Right renal pelvis (tissue), 4 donors: ENCODE measurements around the gene EFCAB9. TPM values are rescaled to one million over a fixed set of nuclear protein-coding genes. Genes with fewer than 3 reads are reported as not detected.
"Not testable (repeated sequence)": the region's sequence is repeated elsewhere in the genome, so short reads cannot be mapped to it uniquely, and the experiment has no call there.

Experiments used
- DNase-seq, 4 donors: peaks; one replicate each; pipeline ENCODE4 v3.0.0-alpha.2; 2013; ENCODE audit warnings: low read depth in 4 of 4, low spot score in 3 of 4, missing footprints in 1 of 4
- polyA plus RNA-seq, 4 donors: library from polyadenylated mRNA; unstranded; fragments of 120-200 nt; gene quantifications; one replicate each; pipeline ENCODE4 v1.2.1, GENCODE V29; 2013; ENCODE audit not compliant: insufficient read length in 4 of 4

Gene EFCAB9
- polyA plus RNA-seq, 4 donors: not detected

DNA sequence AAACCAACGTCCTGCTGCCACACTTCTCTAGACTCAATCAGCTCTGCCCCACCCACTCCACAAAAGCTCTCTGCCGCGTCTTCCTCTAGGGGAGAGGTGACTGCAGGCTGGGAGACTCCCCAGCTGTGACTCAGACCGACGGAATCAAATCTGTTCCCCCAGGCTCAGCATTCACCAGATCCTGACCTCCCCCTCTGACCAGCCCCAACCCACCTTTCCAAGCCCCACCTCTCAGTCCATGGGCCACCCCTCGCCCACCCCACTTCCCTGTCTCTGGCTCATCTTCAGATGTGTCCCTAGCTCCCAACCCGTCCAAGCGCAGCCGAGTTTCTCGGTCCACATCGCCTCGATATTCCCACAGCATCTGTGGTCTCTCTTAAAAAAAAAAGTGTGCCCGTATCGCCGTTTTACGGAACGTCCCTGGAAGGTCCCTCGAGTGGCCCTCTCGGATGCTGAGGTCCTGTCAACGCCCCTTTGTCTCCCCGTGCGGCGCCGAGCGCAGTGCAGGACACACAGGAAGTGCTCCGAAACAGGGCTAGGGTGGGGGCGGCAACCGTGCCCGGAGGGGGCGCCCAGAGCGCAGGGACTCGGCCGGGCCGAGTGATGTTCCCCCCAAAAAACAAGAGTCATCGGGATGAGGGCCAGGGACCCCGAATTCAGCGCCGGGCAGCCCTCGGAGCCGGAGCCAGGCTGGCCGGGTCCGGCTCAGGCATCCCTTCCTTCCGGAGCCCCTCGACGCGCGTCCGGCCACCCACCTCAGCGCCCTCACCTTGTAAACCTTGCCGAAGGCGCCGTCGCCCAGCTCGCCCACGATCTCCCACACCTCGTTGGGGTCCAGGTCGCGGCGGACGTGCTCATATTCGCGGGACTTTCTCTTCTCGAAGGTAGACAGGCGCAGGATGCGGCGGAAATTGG is 6.6 kb upstream of the EFCAB9 start:
- DNase-seq: peak in 1 of 4 donors; percentile 31

DNA sequence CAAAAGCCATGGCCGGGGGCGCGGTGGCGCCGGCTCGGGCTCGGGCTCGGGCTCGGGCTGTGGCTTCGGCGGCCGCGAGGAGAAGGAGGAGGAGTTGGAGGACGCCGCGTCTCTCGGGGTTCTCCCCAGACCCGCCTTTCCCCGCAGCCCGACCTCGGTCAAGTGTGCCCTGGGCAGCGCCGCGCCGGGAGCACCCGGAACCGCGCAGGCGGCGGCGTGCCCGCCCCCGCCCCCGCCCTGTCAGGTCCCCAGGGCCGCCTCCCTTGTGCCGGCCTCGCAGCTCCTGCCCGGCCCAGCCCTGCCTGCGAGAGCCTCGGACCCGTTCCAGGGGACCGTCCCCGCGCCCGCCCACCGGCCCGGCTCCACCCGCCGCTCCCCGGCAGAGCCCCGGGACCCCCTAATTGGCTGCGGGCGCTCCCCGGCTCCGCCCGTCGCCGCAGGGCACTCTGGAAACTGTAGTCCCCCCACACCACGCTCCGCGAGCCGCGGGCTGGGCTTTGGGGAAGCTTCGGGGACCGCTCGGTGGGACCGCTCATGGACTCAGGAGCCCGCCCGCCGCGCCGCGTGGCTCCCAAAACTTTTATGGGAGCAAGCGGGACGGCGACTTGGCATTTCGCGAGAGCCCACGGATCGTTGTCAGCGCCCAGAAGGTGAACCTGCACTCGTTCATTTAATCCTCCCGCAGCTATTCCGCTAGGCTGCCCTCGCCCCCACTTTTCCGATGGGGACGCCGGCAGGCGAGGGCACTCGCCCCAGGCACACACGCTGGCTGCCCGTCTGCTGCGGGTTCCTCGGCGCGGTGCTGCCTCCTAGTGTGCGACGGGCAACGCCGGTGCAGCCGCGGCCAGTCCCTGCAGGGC is 5.7 kb upstream of the EFCAB9 start, which contains the start of gene STK10:
Gene STK10 (minus strand): TSS at position 192 of the 860 bp plus-strand sequence. CDS start 182 bp downstream, at position 10.
- peak; percentile 70 to 76 (median 73) for DNase-seq

DNA sequence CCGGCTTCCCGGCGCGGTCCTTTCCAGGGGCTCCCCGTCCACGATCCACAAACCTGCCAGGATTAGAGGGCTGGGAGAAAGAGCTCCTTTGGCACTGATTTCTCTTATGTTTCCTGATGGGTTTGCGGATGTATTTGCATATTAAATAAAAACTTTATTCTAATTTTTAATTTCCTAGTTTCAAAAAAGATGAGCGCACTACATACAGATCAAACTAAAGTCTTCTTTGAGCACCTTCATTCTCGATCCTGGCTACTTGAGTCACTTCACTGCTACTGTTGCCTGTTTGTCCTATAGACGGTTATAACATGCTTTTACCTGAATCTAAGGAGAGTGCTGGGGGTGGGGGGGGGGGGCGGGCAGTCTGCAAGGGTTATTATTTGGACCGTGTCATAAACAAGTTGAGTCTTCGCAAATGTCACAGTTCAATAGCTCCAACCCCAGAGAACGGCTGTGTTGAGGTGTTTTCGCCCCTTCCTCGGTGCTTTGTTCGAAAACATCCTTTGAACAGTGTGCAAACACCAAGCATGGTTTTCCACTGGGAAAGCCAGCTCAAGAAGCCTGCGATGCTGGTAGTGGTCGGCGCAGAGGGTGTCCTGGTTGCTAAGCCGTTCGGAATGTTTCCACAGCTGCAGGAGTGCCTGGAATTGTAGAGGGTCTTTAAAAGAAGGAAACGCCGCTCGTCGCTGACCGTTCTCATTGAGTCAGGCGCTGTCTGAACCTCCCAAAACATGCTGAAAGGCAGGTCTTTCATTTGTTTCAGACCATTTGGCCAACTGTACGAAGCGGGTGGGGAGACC is 4.9 kb upstream of the EFCAB9 start:
- DNase-seq: peak in 1 of 4 donors; percentile 26

DNA sequence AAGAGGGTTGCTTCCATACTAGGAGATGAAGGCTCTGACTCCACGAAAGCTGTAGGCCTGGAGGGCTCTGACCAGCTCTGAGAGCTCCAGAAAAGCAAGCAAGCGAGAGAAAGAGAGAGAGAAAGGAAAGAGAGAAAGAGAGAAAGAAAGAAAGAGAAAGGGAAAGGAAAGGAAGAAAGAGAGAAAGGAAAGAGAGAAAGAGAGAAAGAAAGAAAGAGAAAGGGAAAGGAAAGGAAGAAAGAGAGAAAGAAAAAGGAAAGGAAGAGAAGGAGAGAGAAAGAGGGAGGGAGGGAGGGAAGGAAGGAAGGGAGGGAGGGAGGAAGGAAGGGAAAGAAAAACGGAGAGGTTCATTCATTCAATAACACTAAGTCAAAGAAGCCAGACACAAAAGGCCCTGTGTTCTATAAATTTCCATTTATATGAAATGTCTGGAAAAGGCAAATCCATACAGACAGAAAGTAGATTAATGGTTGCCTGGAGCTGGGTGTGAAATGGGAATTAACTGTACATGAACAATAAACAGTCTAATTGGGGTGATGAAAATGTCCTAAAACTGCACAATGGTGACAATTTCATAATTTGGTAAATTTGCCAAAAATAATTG is 4.2 kb upstream of the EFCAB9 start:
- DNase-seq: no peak

DNA sequence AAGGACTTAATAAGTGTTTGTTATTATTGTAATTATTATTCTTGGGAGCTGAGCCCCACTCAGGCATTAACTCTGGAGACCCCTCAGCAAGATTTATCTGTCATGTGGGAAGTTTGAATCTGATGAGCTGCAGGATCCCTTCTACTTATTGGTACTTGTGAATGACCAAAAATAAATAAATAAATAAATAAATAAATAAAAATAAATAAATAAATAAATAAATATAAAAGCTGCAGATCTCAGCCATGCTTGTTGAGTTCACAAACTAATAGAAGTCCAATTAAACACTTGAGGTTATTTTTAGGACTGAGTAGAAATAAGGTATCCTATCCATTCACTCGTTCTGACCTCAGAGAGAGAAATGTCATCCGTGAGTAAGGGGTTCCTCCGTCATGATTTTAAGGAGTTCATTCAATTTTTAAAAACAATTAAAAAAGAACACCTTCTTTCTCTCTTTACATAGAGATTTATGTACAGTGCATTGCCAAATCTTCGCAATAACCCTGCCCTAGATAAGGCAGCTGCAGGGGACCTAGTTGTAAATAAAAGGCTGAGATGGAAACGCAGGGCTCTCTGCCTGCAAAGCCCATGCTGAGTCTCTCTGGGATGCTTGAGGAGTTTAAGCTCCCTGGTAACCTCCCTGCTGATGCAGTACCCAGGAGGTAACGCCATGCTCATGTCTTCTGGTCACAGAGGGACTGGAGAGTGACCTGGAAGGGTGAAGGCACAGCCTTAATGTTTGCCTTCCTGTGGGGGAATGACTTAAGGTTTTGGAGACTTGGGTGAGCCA is 1.2 kb downstream of the EFCAB9 start:
- no peak for DNase-seq

DNA sequence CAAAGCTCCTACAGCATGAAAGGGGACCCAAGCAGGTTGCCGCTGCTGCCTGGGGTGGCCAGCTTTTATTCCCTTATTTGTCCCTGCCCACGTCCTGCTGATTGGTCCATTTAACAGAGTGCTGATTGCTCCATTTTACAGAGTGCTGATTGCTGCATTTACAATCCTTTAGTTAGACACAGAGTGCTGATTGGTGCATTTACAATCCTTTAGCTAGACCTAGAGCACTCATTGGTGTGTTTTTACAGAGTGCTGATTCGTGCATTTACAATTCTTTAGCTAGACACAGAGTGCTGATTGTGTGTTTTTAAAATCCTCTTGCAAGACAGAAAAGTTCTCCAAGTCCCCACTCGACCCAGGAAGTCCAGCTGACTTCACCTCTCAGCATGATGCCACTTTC is 3.8 kb downstream of the EFCAB9 start:
- not testable (repeated sequence) for DNase-seq

DNA sequence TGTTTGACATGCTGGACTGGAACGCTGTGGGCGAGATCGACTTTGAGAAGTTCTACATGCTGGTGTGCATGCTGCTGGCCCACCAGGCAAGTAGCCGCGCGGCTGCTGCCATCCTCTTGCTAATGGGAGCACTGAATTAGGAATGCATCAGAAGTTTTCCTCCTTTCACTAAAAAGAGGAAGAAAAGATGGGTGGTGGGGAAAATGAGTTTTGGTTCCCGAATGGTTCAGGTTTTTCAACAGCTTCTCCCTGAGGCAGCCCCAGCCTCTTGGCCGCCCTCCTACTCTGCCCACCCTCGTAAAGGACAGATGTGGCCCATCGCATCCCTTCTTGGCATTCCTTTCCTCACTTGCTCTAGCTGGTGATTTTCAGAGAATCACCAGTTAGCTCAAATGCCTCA is 5.5 kb downstream of the EFCAB9 start:
- no peak for DNase-seq

DNA sequence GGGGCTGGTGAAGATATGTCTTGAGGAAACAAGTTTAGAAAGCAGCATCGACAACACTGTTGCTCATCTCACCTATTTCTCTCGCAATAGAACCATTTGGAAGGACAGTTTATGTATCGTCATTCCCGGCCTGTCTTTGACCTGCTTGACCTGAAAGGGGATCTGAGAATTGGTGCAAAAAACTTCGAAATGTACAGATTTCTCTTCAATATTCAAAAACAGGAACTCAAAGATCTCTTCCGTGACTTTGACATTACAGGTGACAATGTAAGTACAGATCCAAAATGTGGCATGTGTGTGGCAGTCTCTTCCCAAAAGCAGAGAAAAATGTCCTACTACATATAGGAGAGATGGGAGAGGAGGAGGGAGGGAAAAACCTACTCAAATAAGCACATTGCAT is 6.5 kb downstream of the EFCAB9 start:
- no peak for DNase-seq

DNA sequence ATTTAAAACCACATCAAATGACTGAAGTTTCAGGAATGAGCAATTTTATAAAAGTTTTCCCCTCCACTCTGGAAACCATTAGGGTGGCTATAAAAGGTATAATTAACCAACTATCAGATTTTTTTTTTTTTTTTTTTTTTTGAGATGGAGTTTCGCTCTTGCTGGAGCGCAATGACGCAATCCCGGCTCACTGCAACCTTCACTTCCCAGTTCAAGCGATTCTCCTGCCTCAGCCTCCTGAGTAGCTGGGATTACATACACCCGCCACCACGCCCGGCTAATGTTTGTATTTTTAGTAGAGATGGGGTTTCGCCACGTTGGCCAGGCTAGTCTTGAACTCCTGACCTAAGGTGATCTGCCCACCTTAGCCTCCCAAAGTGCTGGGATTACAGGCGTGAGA is 12.0 kb downstream of the EFCAB9 start:
- DNase-seq: not testable (repeated sequence)

DNA sequence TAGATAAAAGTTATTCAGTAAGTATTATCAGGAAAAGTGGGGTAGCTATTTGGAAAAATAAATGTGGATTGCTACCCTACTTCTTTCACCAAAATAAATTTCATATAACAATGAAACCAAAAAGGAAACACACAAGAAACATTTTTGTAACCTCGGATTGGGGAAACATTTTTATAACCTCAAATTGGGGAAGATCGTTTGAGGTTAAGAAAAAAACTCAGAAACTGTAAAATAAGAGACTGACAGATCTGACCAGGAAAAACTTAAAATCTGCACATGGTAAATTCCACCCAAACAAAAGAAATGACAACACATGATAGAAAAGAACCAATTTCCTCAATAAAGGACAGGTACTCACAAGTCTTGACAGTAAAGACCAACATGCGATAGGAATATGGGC is 13.5 kb downstream of the EFCAB9 start:
- DNase-seq: no peak

DNA sequence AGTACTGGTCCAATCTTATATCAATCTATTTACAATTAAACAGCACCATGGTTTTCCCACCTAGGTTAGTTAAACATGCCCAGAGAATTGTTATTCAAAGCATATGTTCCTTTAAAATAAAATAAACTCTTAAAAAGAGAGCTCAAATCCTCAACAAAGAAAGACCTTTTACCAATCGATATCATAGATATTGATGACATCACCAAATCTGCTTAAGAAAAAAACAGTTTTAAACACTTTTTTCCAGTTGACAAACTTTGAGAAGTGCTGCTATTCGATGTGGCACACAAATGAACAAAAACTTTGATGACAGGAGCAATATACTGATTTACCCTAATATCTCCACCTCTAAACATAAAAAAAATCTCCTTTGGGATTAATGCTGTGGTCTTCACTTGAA is 15.7 kb downstream of the EFCAB9 start:
- no peak for DNase-seq

DNA sequence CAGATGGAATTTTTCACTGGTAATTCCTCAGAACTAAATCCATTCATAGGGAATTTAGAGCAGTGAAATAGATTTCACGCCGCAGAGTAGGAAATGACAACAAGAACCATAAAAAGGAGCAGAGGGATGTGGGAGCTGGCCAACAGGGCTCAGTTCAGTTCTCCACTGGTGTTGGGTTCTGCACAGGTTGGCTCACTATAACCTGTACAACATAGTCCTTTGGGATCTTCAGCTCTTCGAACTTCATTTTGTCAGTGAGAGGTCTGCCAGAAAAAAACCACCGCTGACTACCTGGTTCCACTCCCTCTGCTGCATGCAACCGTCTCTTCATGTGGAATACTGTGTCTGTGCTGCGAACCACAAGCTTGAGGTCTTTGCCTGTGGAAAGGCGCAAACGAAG is 17.7 kb downstream of the EFCAB9 start:
- DNase-seq: no peak

DNA sequence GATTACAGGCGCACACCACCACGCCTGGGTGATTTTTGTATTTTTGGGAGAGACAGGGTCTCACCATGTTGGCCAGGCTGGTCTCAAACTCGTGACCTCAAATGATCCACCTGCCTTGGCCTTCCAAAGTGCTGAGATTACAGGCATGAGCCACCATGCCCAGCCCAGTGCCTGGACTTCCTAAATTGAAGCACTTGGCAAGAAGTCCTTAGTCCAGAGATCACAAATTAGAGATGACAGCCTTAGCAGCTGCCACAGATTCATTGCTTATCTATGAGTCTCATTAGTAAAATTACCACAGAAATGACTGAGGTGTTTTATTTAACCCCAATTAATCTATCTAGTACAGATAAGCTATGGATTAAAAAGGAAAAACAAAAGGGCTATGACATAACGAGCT is 19.2 kb downstream of the EFCAB9 start:
- DNase-seq: no peak

DNA sequence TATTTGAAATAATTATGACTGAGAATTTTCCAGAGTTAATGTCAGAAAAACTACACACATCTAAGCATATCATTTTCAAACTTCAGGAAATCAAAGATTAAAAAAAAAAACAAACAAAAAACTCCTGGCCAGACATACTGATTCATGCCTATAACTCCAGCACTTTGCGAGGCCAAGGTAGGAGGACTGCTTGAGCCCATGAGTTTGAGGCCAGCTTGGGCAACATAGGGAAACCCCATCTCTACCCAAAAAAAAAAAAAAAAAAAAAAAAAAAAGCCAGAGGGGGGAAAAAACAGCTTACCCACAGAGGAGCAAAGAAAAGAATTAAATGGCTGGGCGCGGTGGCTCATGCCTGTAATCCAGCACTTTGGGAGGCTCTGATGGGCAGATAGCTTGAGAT is 22.4 kb downstream of the EFCAB9 start:
- no peak for DNase-seq

DNA sequence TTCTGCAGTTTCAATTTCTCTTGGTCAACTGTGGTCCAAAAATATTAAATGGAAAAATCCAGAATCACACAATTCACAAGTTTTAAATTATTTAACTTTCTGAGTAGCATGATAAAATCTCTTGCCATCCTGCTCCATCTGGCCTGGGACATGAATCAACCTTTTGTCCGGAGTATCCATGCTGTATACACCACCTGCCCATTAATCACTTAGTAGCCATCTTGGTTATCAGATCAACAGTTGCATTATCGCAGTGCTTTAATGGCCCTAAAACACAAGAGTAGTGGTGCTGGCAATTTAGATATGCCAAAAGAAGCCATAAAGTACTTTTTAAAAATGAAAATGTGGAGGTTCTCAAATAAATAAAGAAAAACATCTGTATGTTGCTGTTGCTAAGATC is 25.3 kb downstream of the EFCAB9 start:
- DNase-seq: no peak

DNA sequence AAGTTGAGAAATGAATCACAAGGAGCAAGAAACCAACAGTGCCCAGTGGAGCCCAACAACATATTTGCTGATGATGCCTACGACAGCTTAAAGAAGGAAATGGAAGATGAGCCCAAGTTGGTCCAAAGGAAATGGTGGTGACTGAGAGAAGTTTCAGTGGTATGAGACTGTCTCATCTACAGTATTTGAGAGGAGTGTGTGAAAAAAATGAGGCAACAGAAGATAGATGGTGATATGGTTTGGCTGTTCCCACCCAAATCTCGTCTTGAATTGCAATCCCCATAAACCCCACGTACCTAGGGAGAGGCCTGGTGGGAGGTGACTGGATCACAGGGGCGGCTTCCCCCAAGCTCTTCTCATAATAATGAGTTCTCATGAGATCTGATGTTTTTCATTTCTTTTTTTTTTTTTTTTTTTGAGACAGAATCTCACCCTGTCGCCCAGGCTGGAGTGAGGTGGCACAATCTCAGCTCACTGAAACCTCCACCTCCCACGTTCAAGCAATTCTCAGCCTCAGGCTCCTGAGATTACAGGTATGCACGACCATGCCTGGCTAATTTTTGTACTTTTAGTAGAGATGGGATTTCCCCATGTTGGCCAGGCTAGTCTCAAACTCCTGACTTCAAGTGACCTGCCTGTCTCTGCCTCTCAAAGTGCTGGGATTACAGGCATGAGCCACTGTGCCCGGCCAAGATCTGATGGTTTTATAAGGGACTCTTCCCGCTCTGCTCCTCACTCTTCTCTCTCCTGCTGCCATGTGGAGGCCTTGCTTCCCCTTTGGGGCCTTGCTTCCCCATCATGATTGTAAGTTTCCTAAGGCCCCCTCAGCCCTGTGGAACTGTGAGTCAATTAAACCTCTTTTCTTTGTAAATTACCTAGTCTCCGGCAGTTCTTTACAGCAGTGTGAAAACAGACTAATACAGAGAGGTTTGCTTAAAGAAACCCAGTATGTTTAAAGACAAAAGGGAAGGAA is 30.2 kb downstream of the EFCAB9 start:
- no peak for DNase-seq

DNA sequence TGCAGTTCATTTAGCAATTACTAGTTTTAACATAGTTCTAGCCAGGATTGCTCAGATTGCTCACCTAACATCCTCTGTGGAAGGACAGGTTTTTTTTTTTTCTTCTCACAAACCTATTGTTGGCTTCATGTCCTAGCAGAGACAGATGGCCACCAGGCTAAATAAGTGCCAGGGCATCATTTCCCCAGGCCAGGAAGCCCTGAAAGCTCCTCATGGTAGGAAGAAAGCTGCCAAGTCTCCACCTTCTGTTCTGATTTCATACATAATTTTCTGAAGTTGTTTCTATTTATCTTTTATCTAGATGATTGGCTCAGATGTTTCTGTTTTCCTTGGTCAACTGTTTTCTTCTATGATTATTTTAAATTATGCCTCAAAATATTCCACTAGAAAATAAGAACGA is 31.0 kb downstream of the EFCAB9 start:
- DNase-seq: no peak

DNA sequence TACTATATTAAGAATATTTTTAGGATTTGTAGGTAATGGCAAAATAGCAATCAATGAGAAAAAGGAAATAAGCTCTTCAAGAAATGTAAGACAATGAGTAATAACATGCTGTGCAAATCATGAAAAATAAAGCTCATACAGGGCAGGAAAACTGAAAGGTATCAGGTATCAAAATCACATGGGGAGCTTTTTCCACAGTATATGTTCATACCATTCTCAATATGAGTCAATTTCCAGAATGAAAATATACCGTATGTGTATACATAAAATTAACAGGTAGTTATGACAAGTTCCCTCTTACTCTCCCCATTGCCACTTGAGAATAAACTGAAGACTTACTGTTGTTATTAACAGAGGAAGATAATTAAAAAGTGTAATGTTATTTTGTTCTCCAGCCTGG is 35.9 kb downstream of the EFCAB9 start:
- DNase-seq: no peak
